Upper lobe of left lung (tissue), 4 donors: ENCODE results near the gene BANP.

Source experiments
- CTCF ChIP-seq, 6 experiments: fragments of 450-650 bp in 4 of 6; fragments of 200-600 bp in 2 of 6; sonication (generic) in 2 of 6; IDR thresholded peaks; one replicate each; pipeline ENCODE4 v1.5.1; 2016 to 2019; ENCODE audit warnings: antibody characterized with exemption in 6 of 6
- EP300 ChIP-seq, 4 donors: sonication (generic); formaldehyde crosslinking; IDR thresholded peaks; one replicate each; pipeline ENCODE4 v1.5.1; 2017; ENCODE audit warnings: antibody characterized with exemption in 4 of 4, control low read depth in 2 of 4
- POLR2A ChIP-seq, 4 donors: fragments of 450-650 bp; IDR thresholded peaks; one replicate each; pipeline ENCODE4 v1.5.1; 2016 to 2017; ENCODE audit warnings: antibody characterized with exemption in 4 of 4, mild to moderate bottlenecking in 2 of 4
- POLR2AphosphoS5 ChIP-seq, 2 donors: sonication (generic); formaldehyde crosslinking; IDR thresholded peaks; one replicate each; pipeline ENCODE4 v1.5.1; 2017; ENCODE audit warnings: antibody characterized with exemption in 2 of 2

DNA sequence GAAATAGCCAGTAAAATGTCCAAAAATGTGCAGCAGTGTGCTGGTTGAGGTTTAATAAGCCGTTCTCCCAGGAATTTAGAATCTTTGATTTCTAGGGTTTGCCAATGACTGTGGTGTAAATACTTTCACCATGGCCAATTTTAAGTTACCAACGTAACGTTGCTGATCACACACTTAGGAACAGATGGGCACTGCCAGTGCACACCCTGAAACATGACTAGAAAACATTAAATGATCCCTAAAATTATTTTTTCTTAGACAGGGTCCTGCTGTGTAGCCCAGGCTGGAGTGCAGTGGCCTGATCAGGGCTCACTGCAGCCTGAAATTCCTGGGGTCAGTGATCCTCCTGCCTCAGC is 18.1 kb upstream of the BANP start:
- TF ChIP-seq CTCF (IDR thresholded peaks at IDR 0.05) (no peak), POLR2AphosphoS5 (IDR thresholded peaks at IDR 0.05) (no peak), POLR2A (IDR thresholded peaks at IDR 0.05) (no peak), EP300 (IDR thresholded peaks at IDR 0.05) (no peak)
